Measurements from ENCODE around the gene PSTPIP2. TPM values are rescaled to one million over a fixed set of nuclear protein-coding genes. Genes with fewer than 3 reads are reported as not detected.
A peak's percentile ranks its signal among the peaks of the same experiment; 100 is the strongest.

The PSTPIP2 gene
- total RNA-seq, 1 donor from 2014 or later = 4.5 TPM

DNA sequence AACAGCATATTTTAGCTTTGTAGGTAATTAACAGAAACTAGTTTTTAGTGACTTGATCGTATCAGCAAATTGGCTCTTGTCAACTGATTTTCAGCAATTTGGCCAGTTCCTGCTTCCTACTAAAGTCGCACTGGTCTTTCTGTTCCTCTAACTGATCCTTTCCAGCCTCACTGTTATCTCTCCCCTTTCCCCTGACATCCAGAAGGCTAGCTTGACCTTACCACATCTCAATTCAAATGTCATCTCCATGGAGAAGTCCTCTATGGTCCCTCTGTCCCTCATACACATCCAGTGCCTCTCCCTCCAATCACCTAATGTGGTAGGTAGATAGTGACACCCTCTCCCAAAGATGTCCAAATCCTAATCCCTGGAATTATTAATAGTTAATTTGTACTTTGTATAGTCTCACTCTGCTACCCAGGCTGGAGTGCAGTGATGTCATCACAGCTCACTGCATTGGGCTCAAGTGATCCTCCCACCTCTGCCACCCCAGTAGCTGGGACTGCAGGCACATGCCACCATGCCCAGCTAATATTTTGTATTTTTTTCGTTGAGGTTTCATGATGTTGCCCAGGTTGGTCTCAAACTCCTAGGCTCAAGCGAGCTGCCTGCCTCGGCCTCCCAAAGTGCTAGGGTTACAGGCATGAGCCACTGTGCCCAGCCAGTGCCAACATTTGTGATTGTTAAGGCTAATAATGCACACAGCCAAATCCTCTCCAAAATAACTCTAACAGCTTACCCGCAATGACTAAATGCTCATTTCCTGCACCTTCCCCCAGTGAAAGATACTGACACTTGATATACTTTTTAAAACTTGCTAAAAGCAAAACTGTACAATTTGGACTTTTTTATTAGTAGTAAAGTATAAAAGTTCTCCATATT, 16.9 kb downstream of the PSTPIP2 start:
- TF ChIP-seq CTCF (IDR thresholded peaks at IDR 0.05) = no peak
- peaks cover 15% of the 10 kb centered on the region for H3K4me1 Mint-ChIP-seq (ENCODE audit: unreplicated experiment)
- H3K27ac Mint-ChIP-seq (ENCODE audit: unreplicated experiment) = no peak overlapping the region
- no peak for DNase-seq (ENCODE audit: extremely low spot score, unreplicated experiment)
- H3K27me3 Mint-ChIP-seq (ENCODE audit: unreplicated experiment) = no peaks in the 10 kb centered on the region
- no peak overlapping the region for H3K4me3 Mint-ChIP-seq (ENCODE audit: unreplicated experiment)
- H3K36me3 Mint-ChIP-seq (ENCODE audit: unreplicated experiment) = no peaks in the 10 kb centered on the region
- no peaks in the 10 kb centered on the region for H3K9me3 Mint-ChIP-seq (ENCODE audit: unreplicated experiment)

DNA sequence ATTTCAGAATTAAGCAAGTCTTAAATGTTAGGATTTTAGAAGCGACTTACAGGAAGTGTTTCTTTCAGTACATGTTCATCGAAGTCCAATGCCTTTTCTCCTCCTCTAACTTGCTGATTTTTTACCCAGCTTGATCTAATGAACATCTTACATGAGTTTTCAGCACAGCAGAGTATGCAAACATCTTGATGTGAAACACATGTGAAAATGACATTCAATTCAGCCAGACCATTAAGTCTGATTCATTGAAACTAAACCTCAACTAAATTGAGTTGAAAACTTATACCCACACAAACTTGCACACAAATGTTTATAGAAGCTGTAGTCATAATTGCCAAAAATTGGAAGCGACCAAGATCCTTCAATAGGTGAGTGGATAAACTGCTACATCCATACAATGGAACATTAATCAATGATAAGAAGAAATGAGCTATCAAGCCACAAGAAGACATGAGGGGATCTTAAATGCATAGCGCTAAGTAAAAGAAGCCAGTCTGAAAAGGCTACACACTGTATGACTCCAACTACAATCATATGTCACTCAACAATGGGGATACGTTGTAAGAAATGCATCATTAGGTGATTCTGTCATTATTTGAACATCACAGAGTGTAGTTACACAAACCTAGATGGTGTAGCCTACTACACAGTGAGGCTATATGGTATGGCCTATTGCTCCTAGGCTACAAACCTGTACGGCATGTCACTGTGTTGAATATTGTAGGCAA, 18.5 kb downstream of the PSTPIP2 start:
- no peak for TF ChIP-seq CTCF (IDR thresholded peaks at IDR 0.05)
- Mint-ChIP-seq H3K4me3 (ENCODE audit: unreplicated experiment) (no peak overlapping the region), H3K27ac (ENCODE audit: unreplicated experiment) (no peak overlapping the region), H3K36me3 (ENCODE audit: unreplicated experiment) (no peaks in the 10 kb centered on the region), H3K9me3 (ENCODE audit: unreplicated experiment) (no peaks in the 10 kb centered on the region), H3K27me3 (ENCODE audit: unreplicated experiment) (no peaks in the 10 kb centered on the region), H3K4me1 (ENCODE audit: unreplicated experiment) (peaks cover 15% of the 10 kb centered on the region)
- no peak for DNase-seq (ENCODE audit: extremely low spot score, unreplicated experiment)

DNA sequence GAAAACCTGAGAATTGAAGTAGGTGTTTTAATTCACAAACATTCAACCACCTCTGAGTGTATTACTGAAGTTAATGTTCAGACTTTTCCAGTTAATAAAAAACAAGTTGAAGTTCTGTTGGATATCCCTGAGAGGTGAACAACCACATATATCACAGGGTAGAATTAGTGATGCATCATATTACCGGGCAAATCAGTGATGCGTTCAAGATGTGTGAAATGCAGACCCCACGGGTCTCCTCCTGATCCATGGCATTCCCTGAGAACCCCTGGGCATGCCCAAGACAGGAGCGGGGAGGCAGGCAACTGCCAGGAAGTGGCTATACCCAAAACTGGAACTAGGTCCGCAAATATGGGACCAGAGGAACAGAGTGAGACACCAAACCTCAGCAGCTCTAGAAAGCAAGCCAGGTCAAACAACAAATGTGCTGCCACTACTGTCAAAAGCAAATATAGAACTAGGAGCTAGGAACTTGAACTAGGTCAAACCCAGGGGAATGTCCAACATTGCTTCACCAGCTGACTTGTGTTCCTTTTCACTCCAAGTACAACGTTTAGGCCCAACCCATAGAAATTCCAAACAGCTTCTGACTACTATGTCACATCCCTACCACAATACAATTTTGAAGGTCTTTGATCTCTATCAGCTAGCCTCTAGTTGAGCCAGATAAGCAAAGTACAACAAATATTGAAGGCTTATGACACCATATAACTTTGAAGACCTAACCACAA, 20.2 kb downstream of the PSTPIP2 start:
- no peak for TF ChIP-seq CTCF (IDR thresholded peaks at IDR 0.05)
- Mint-ChIP-seq H3K4me3 (ENCODE audit: unreplicated experiment) (no peak overlapping the region), H3K27me3 (ENCODE audit: unreplicated experiment) (no peaks in the 10 kb centered on the region), H3K9me3 (ENCODE audit: unreplicated experiment) (no peaks in the 10 kb centered on the region), H3K27ac (ENCODE audit: unreplicated experiment) (no peak overlapping the region), H3K36me3 (ENCODE audit: unreplicated experiment) (no peaks in the 10 kb centered on the region), H3K4me1 (ENCODE audit: unreplicated experiment) (peaks cover 15% of the 10 kb centered on the region)
- DNase-seq (ENCODE audit: extremely low spot score, unreplicated experiment) = peak; percentile 59

DNA sequence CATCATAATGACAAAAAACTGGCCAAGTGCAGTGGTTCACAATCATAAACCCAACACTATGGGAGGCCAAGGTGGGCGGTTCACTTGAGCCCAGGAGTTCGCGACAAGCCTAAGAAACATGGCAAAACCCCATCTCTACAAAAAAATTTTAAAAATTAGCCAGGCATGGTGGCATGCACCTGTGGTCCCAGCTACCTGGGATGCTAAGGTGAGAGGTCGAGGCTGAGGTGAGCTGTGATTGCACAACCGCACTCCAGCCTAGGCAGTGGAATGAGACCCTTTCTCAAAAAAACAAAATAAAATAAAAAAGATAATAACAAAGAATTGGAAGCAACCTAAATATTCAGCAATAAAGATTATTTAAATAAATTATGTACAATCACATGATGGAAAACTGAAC, 21.8 kb downstream of the PSTPIP2 start:
- H3K4me3 Mint-ChIP-seq (ENCODE audit: unreplicated experiment) = no peak overlapping the region
- no peaks in the 10 kb centered on the region for H3K27me3 Mint-ChIP-seq (ENCODE audit: unreplicated experiment)
- TF ChIP-seq CTCF (IDR thresholded peaks at IDR 0.05) = no peak
- peaks cover 15% of the 10 kb centered on the region for H3K4me1 Mint-ChIP-seq (ENCODE audit: unreplicated experiment)
- peak; percentile 54 for DNase-seq (ENCODE audit: extremely low spot score, unreplicated experiment)
- H3K36me3 Mint-ChIP-seq (ENCODE audit: unreplicated experiment) = no peaks in the 10 kb centered on the region
- no peak overlapping the region for H3K27ac Mint-ChIP-seq (ENCODE audit: unreplicated experiment)
- H3K9me3 Mint-ChIP-seq (ENCODE audit: unreplicated experiment) = no peaks in the 10 kb centered on the region

Data from osteocyte (in vitro differentiated cells).